Loucy (cell line): Measurements from ENCODE around the gene ZC3H12C.

Experiments
- H2AFZ ChIP-seq: fragments of 200-600 bp; sonication (generic); 2 replicates; pipeline ENCODE4 v1.6.0; 2016; ENCODE audit warnings: antibody characterized with exemption, mild to moderate bottlenecking, low read length, moderate library complexity
- H3F3A ChIP-seq: fragments of 200-600 bp; 2 replicates; pipeline ENCODE4 v1.6.0; 2016; ENCODE audit warnings: antibody characterized with exemption, low read depth, mild to moderate bottlenecking
- H3K27me3 ChIP-seq: fragments of 200-600 bp; sonication (generic); 2 replicates; pipeline ENCODE4 v1.6.1; 2014; ENCODE audit warnings: low read length, mild to moderate bottlenecking; ENCODE audit not compliant: insufficient read depth, poor library complexity, severe bottlenecking
- H3K36me3 ChIP-seq: fragments of 200-600 bp; sonication (generic); 2 replicates; pipeline ENCODE4 v1.6.1; 2016; ENCODE audit warnings: low read length; ENCODE audit not compliant: insufficient read depth
- H3K4me1 ChIP-seq: fragments of 200-600 bp; sonication (generic); 2 replicates; pipeline ENCODE4 v1.5.1; 2014; ENCODE audit warnings: low read length, mild to moderate bottlenecking; ENCODE audit not compliant: insufficient read depth, poor library complexity, severe bottlenecking
- H3K4me2 ChIP-seq: fragments of 200-600 bp; sonication (generic); 2 replicates; pipeline ENCODE4 v1.6.0; 2014; ENCODE audit warnings: antibody characterized with exemption, low read length, low read depth, mild to moderate bottlenecking; ENCODE audit not compliant: poor library complexity, severe bottlenecking
- H3K4me3 ChIP-seq: fragments of 200-600 bp; sonication (generic); 2 replicates; pipeline ENCODE4 v1.5.1; 2014; ENCODE audit warnings: low read length, mild to moderate bottlenecking, mixed read lengths; ENCODE audit not compliant: poor library complexity, severe bottlenecking
- H3K79me2 ChIP-seq: fragments of 200-600 bp; sonication (generic); 2 replicates; pipeline ENCODE4 v1.6.1; 2014; ENCODE audit warnings: low read length; ENCODE audit not compliant: insufficient read depth
- H3K9ac ChIP-seq: fragments of 200-600 bp; sonication (generic); 2 replicates; pipeline ENCODE4 v1.6.0; 2014; ENCODE audit warnings: mild to moderate bottlenecking, low read depth, low read length, moderate library complexity; ENCODE audit not compliant: poor library complexity, severe bottlenecking
- H3K9me2 ChIP-seq: fragments of 200-600 bp; sonication (generic); replicated peaks from 2 replicates; pipeline ENCODE4 v1.6.1; 2016; ENCODE audit warnings: low read depth, low read length, mixed read lengths
- H3K9me3 ChIP-seq: fragments of 200-600 bp; sonication (generic); 2 replicates; pipeline ENCODE4 v1.6.1; 2014; ENCODE audit warnings: mild to moderate bottlenecking, antibody characterized with exemption, low read length, low read depth; ENCODE audit not compliant: insufficient read depth
- H4K20me1 ChIP-seq: fragments of 200-600 bp; sonication (generic); 2 replicates; pipeline ENCODE4 v1.6.0; 2014; ENCODE audit warnings: antibody characterized with exemption, low read length, mild to moderate bottlenecking; ENCODE audit not compliant: insufficient read depth, poor library complexity, severe bottlenecking
- CTCF ChIP-seq: fragments of 200-600 bp; sonication (generic); conservative IDR thresholded peaks from 2 replicates; pipeline ENCODE4 v1.5.1; 2014; ENCODE audit warnings: mild to moderate bottlenecking, antibody characterized with exemption, low read length
- EZH2phosphoT487 ChIP-seq: fragments of 200-600 bp; IDR thresholded peaks from 2 replicates; pipeline ENCODE4 v1.6.1; 2018; ENCODE audit warnings: antibody characterized with exemption, mild to moderate bottlenecking, moderate library complexity, borderline replicate concordance

The ZC3H12C gene

DNA sequence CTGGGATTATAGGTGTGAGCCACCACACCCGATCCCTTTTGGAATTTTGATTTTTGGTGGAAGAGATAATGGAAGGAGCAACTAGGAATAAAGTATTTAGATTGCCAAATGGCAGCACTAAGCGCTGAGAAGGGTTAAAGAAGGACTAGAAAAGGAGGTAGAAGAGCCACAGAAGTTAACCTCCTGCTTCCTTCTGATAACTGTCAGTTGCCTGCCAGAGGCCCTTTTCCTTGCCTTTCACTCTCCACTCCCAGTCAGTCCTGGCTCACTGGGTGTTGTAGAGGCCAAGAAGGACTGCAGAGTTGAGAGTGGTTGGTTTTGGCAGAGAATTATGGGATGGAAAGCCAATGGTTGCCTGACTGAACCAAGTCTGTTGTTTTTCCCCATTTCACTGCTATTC is 19.3 kb downstream of the ZC3H12C start:
- no peaks in the 10 kb centered on the region for H3K9me2 ChIP-seq
- H3F3A ChIP-seq = no peaks in the 10 kb centered on the region
- H3K4me1 ChIP-seq = peaks cover 21% of the 10 kb centered on the region
- H3K27me3 ChIP-seq = no peaks in the 10 kb centered on the region
- H3K4me2 ChIP-seq = peak overlapping the region; percentile 7
- no peaks in the 10 kb centered on the region for H4K20me1 ChIP-seq
- no peaks in the 10 kb centered on the region for H3K36me3 ChIP-seq
- no peaks in the 10 kb centered on the region for H3K79me2 ChIP-seq
- H3K9me3 ChIP-seq = no peaks in the 10 kb centered on the region
- H3K9ac ChIP-seq = no peak overlapping the region
- H2AFZ ChIP-seq = no peak overlapping the region
- no peak for TF ChIP-seq EZH2phosphoT487
- no peak for TF ChIP-seq CTCF
- no peak overlapping the region for H3K4me3 ChIP-seq

GRCh38 chr11:110113505-110113904 is 20.3 kb downstream of the ZC3H12C start:
- H3K27me3 ChIP-seq = no peaks in the 10 kb centered on the region
- H3K9me2 ChIP-seq = no peaks in the 10 kb centered on the region
- H3K4me1 ChIP-seq = peaks cover 21% of the 10 kb centered on the region
- H3K79me2 ChIP-seq = no peaks in the 10 kb centered on the region
- H3F3A ChIP-seq = no peaks in the 10 kb centered on the region
- H3K36me3 ChIP-seq = no peaks in the 10 kb centered on the region
- H3K9ac ChIP-seq = no peak overlapping the region
- H3K4me2 ChIP-seq = peak overlapping the region; percentile 21
- H4K20me1 ChIP-seq = no peaks in the 10 kb centered on the region
- H3K9me3 ChIP-seq = no peaks in the 10 kb centered on the region
- H2AFZ ChIP-seq = no peak overlapping the region
- TF ChIP-seq EZH2phosphoT487 (no peak), CTCF (no peak)
- H3K4me3 ChIP-seq = no peak overlapping the region

DNA sequence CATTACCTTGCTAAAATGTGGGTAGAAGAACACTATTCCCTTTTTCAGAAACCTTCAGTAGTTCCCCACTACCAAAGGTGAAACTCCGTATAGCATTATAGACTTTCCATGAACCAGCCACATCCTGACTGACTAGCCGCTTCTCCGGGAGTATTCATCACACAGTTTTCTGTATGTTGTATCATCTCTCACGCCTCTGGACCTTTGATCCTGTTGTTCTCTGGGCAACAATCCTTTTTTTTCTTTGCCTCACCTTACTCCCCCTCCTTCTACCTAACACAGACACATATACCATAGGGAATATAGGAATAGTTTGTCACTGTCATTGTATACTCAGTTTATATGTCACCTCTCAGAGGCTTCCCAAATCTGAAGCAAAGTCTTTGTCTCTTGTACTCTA is 20.8 kb downstream of the ZC3H12C start:
- Histone ChIP-seq H3K4me2 (peak overlapping the region; percentile 21), H4K20me1 (no peaks in the 10 kb centered on the region), H3K4me1 (peaks cover 21% of the 10 kb centered on the region), H3K4me3 (no peak overlapping the region), H3K9ac (no peak overlapping the region), H3K36me3 (no peaks in the 10 kb centered on the region), H3F3A (no peaks in the 10 kb centered on the region), H2AFZ (no peak overlapping the region), H3K27me3 (no peaks in the 10 kb centered on the region), H3K9me3 (no peaks in the 10 kb centered on the region), H3K9me2 (no peaks in the 10 kb centered on the region), H3K79me2 (no peaks in the 10 kb centered on the region)
- no peak for TF ChIP-seq EZH2phosphoT487

GRCh38 chr11:110119317-110119716 is 26.1 kb downstream of the ZC3H12C start:
- Histone ChIP-seq H3K79me2 (no peaks in the 10 kb centered on the region), H3F3A (no peaks in the 10 kb centered on the region), H3K4me3 (no peak overlapping the region), H3K27me3 (no peaks in the 10 kb centered on the region), H3K36me3 (no peaks in the 10 kb centered on the region), H4K20me1 (no peaks in the 10 kb centered on the region), H3K9me2 (no peaks in the 10 kb centered on the region), H2AFZ (no peak overlapping the region), H3K4me1 (no peaks in the 10 kb centered on the region), H3K9ac (no peak overlapping the region), H3K9me3 (no peaks in the 10 kb centered on the region), H3K4me2 (no peak overlapping the region)
- TF ChIP-seq EZH2phosphoT487 (no peak), CTCF (no peak)
